Heart left ventricle (tissue), 13 donors: ENCODE data around the gene BACE1-AS.

ENCODE experiments used
- CTCF ChIP-seq, 12 donors: fragments of 200-600 bp; sonication (generic) in 4 of 12; IDR thresholded peaks; one replicate each; pipeline versions ENCODE4 v1.5.0 to v1.8.0; 2018 to 2022; ENCODE audit warnings: antibody characterized with exemption in 12 of 12, mild to moderate bottlenecking in 5 of 12
- POLR2A ChIP-seq, 2 donors: fragments of 450-650 bp; IDR thresholded peaks; one replicate each; pipeline ENCODE4 v1.6.1; 2017; ENCODE audit warnings: antibody characterized with exemption in 2 of 2, mild to moderate bottlenecking in 2 of 2, moderate library complexity in 2 of 2
- donor health status: ischemic (EF 13 %, LVEDD 7.1; RV severe dilation, severe dysfunction).
- donor health status: DM: no; HTN: yes; CAD: no.
- donor health status: DM: no; HTN: no; CAD: no.
- donor health status: ischemic (EF 25% LVEDD 6.9; RV normal size, moderate dysfunction).
- donor health status: ischemic (EF 25% LVEDD 5.7; RV mildly dilated, moderate dysfunction).
- donor health status: ischemic (EF 35%, LVEDD 5.7; RV mildly dilated, moderate dysfunction).
- donor health status: nonischemic (EF 11% LVEDD 7.7; RV severe dilation, severe dysfunction).
- donor health status: DM: yes; HTN: yes; CAD: no.
- donor health status: PGD.
- donor health status: ischemic (EF 29% LVEDD 5.4; RV normal size, mild dysfunction).
- donor health status: nonischemic (EF 23%, LVEDD 6.1; RV moderate dilation, normal function).

- TF ChIP-seq CTCF (IDR thresholded peaks at IDR 0.05) (no peak), POLR2A (IDR thresholded peaks at IDR 0.05) (no peak)
Measured at GRCh38 chr11:117278347-117278746, 12.8 kb upstream of the BACE1-AS start.
